Activated T-helper 17 cell treated with anti-CD3 and anti-CD28 coated beads, Interleukin-2, amount 50 U/mL, for 72 hours (primary cell): Measurements from ENCODE around the gene LRMDA. TPM values are rescaled to one million over a fixed set of nuclear protein-coding genes. Genes with fewer than 3 reads are reported as not detected.

Experiments used
- ATAC-seq: fragments of 150-1000 bp; cut with Tn5 transposase; replicated peaks from 2 replicates; pipeline ENCODE4 v1.10.0; 2021; ENCODE audit warnings: mild to moderate bottlenecking, moderate library complexity
- H3K27ac Mint-ChIP-seq: one replicate; pipeline ENCODE4 v1.8.0; 2022; ENCODE audit warnings: mixed read lengths
- H3K27me3 Mint-ChIP-seq: one replicate; pipeline ENCODE4 v1.8.0; 2022; ENCODE audit warnings: mixed read lengths
- H3K36me3 Mint-ChIP-seq: one replicate; pipeline ENCODE4 v1.8.0; 2022; ENCODE audit warnings: low read depth, mild to moderate bottlenecking, mixed read lengths
- H3K4me1 Mint-ChIP-seq: one replicate; pipeline ENCODE4 v1.8.0; 2022; ENCODE audit warnings: mixed read lengths
- H3K4me3 Mint-ChIP-seq: one replicate; pipeline ENCODE4 v1.8.0; 2022; ENCODE audit warnings: mild to moderate bottlenecking, mixed read lengths
- H3K9me3 Mint-ChIP-seq: one replicate; pipeline ENCODE4 v1.8.0; 2022; ENCODE audit warnings: mixed read lengths
- total RNA-seq, 2 donors: library from RNA; stranded (reverse); gene quantifications; one replicate each; pipeline ENCODE4 v1.2.3, GENCODE V29; 2022

LRMDA gene
- total RNA-seq, 2 donors from 2014 or later = not detected

DNA sequence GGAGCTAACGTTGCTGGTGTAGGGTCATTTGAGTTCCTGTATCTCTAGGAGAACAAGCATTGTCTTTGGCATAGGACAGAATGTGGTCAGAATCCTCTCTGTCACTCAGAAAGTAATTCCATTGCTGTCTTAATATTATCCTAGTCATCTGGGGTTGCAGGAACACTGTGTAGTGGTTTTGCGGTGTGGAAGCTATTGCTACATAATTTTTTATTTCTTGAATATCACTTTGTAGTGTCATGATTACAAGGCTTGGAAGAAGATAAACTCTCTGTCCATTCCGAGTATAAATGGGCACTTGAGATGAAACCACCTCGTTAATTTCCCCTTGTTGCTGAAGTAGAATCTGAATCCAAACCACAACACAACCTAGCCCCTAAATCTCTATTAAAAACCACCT, 919.2 kb downstream of the LRMDA start:
- ATAC-seq = no peak
- no peaks in the 10 kb centered on the region for H3K36me3 Mint-ChIP-seq
- no peak overlapping the region for H3K4me3 Mint-ChIP-seq
- H3K9me3 Mint-ChIP-seq = peaks cover 5% of the 10 kb centered on the region
- no peak overlapping the region for H3K27ac Mint-ChIP-seq
- no peaks in the 10 kb centered on the region for H3K27me3 Mint-ChIP-seq
- H3K4me1 Mint-ChIP-seq = no peaks in the 10 kb centered on the region

GRCh38 chr10:76352300-76352699, 920.9 kb downstream of the LRMDA start:
- ATAC-seq = no peak
- Mint-ChIP-seq H3K27ac (no peak overlapping the region), H3K4me1 (no peaks in the 10 kb centered on the region), H3K4me3 (no peak overlapping the region), H3K27me3 (no peaks in the 10 kb centered on the region), H3K36me3 (no peaks in the 10 kb centered on the region), H3K9me3 (peaks cover 5% of the 10 kb centered on the region)

DNA sequence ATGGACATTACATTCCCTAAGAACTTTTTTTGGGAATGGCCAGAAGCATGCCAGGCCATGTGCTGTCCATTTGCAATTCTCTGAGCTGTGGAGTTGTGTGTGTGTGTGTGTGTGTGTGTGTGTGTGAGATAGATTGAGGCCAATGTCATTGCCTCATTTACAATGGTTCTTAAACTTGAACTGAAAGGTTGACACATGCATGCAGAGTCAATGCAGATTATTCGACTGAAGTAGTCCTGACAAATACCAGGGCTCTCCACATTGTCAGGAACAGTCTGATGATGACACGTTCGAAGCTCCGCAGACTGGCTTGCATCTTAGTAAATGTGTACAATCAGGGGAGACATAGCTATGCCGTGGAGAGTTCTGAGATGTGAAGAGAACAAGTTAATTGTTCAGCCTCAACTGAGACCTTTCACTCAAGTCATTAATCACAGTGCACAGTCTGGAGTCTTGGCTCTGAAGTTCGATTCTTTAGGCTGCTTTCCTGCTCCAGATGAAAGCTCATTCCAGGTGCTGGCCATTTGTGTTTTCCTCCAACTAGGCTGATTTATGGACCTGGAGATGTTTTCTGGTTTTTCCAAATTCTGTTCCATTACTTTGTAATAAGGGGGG, 921.9 kb downstream of the LRMDA start:
- Mint-ChIP-seq H3K27ac (no peak overlapping the region), H3K4me3 (no peak overlapping the region), H3K36me3 (no peaks in the 10 kb centered on the region), H3K4me1 (no peaks in the 10 kb centered on the region), H3K27me3 (no peaks in the 10 kb centered on the region), H3K9me3 (peaks cover 5% of the 10 kb centered on the region)
- ATAC-seq = no peak

DNA sequence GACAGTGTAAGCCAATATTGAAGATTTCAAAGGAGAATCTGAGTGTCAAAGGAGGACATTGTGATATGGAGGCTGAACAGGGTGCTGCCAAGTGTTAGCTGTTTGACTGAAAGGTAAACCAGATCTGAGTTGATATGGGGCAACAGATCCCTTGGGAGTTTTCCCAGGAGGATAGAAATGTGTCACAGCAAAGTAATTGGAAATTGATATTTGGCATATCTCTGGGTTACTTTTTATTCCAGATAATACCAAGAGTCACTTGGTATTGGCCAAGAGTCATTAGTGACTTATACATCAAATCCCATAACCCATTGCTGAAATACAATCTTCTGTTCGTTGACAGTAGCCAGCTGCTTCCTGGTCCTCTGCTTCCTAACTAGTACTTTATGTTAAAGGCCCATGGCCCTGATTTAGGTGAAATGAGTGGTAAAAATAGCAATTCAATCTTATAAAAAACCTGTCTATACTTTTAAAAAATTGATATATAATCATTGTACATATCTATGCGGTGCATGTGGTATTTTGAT, 922.9 kb downstream of the LRMDA start:
- Mint-ChIP-seq H3K9me3 (no peaks in the 10 kb centered on the region), H3K36me3 (no peaks in the 10 kb centered on the region), H3K27me3 (no peaks in the 10 kb centered on the region), H3K4me3 (no peak overlapping the region), H3K27ac (no peak overlapping the region), H3K4me1 (no peaks in the 10 kb centered on the region)
- no peak for ATAC-seq

DNA sequence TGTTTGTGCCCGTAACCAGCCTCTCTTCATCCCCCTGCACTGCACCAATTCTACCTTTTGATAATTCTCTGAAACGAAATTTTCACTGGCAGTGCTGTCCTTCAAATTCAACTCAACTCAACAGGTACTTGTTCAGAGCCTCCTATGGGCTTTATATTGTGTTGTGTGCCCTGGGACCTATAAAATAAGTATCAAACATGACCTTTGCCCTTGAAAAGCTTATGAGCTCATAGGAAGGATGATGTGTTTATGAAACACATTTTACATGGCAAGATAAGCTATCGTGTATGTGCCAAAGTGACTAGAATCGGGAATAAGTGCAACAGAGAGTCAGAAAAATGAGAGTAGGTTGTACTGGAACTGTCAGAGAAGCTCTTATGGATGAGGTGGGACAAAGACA, 923.5 kb downstream of the LRMDA start:
- Mint-ChIP-seq H3K27ac (no peak overlapping the region), H3K4me1 (no peaks in the 10 kb centered on the region), H3K4me3 (no peak overlapping the region), H3K27me3 (no peaks in the 10 kb centered on the region), H3K36me3 (no peaks in the 10 kb centered on the region), H3K9me3 (no peaks in the 10 kb centered on the region)
- no peak for ATAC-seq

DNA sequence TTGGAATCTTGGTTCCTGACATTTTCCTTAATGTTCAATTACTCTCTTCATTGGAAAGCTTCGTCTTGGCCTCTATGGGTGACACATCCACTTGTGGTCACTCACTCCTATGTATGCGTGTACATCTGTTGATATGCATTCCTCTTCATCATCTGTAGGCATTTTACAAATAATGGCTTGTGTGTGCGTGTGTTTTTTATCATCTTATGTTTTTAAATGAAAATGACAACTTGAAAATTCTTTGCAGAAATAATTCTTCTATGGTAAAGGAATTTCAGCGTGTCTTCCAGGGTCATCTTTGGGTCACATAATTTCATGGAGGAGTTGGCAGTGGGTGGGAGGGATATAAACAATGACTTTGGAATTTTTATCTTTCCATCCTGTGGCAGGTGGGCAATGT, 925.1 kb downstream of the LRMDA start:
- H3K27ac Mint-ChIP-seq = no peak overlapping the region
- H3K4me3 Mint-ChIP-seq = no peak overlapping the region
- H3K27me3 Mint-ChIP-seq = no peaks in the 10 kb centered on the region
- no peaks in the 10 kb centered on the region for H3K4me1 Mint-ChIP-seq
- ATAC-seq = no peak
- H3K36me3 Mint-ChIP-seq = no peaks in the 10 kb centered on the region
- H3K9me3 Mint-ChIP-seq = no peaks in the 10 kb centered on the region

DNA sequence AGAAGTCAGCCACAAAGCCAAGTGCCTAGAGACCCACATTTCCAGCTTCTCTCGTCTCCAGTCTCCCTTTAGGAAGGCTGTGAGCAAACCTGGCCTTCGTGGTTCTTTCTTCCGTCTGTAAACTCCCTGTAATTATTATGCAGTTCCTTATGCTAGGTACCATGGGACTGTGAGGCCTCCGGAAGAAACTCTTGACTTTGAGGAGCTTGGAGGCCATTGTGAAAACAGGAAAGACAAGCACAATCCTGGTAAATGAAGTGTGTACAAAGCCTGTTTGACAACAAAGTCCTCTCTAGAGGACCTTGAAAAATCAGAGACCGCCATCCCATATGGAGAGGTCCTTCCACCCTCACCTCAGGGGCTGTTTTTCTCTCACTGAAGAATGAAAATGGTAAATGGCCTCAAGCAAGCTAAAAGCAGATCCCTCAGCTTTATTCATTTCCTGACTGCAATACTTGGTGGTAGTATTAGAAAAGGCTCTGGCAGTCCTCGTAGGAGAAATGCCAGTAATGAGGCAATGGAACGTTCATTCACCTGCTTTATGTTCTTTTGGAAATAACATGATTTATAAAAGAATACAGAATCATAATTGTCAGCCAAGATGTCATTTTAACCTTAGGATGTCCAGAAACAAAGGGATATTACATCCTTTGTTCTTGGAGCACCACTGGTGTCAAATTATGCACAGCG, 926.4 kb downstream of the LRMDA start:
- Mint-ChIP-seq H3K27ac (no peak overlapping the region), H3K4me3 (no peak overlapping the region), H3K4me1 (no peaks in the 10 kb centered on the region), H3K27me3 (no peaks in the 10 kb centered on the region), H3K9me3 (no peaks in the 10 kb centered on the region), H3K36me3 (no peaks in the 10 kb centered on the region)
- no peak for ATAC-seq

- no peaks in the 10 kb centered on the region for H3K27me3 Mint-ChIP-seq
- no peaks in the 10 kb centered on the region for H3K4me1 Mint-ChIP-seq
- ATAC-seq = no peak
- no peaks in the 10 kb centered on the region for H3K9me3 Mint-ChIP-seq
- no peak overlapping the region for H3K4me3 Mint-ChIP-seq
- no peak overlapping the region for H3K27ac Mint-ChIP-seq
- no peaks in the 10 kb centered on the region for H3K36me3 Mint-ChIP-seq
These were observed 927.4 kb downstream of the LRMDA start for GRCh38 chr10:76358743-76359395.

DNA sequence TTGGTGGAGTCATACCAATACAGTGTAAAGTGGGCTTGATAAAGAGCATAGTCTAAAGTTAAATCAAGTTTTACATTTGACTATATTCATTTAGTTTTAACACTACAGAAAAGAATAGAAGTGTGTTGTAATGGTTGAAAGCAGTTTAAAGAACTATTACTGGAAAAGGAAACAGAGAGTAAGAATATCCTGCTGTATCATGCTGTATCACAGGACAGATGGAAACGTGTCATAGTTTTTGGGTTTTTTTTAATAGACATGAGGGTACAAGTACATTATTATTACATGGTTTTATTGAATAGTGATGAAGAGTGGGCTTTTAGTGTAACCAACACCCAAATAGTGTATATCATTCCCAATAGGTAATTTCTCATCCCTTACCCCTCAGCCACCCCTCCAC, 944.3 kb downstream of the LRMDA start:
- H3K9me3 Mint-ChIP-seq = peaks cover 5% of the 10 kb centered on the region
- no peak overlapping the region for H3K4me3 Mint-ChIP-seq
- no peaks in the 10 kb centered on the region for H3K4me1 Mint-ChIP-seq
- H3K27me3 Mint-ChIP-seq = no peaks in the 10 kb centered on the region
- no peak overlapping the region for H3K27ac Mint-ChIP-seq
- ATAC-seq = no peak
- H3K36me3 Mint-ChIP-seq = no peaks in the 10 kb centered on the region

- no peak overlapping the region for H3K4me3 Mint-ChIP-seq
- no peak for ATAC-seq
- H3K9me3 Mint-ChIP-seq = peaks cover 18% of the 10 kb centered on the region
- H3K36me3 Mint-ChIP-seq = no peaks in the 10 kb centered on the region
- H3K27me3 Mint-ChIP-seq = no peaks in the 10 kb centered on the region
- no peak overlapping the region for H3K27ac Mint-ChIP-seq
- H3K4me1 Mint-ChIP-seq = no peaks in the 10 kb centered on the region
These were observed 951.0 kb downstream of the LRMDA start for GRCh38 chr10:76382381-76382851.

- ATAC-seq = no peak
- Mint-ChIP-seq H3K27me3 (no peaks in the 10 kb centered on the region), H3K4me3 (no peak overlapping the region), H3K9me3 (peaks cover 13% of the 10 kb centered on the region), H3K27ac (no peak overlapping the region), H3K36me3 (no peaks in the 10 kb centered on the region), H3K4me1 (no peaks in the 10 kb centered on the region)
These were observed 957.0 kb downstream of the LRMDA start for GRCh38 chr10:76388321-76389023.

DNA sequence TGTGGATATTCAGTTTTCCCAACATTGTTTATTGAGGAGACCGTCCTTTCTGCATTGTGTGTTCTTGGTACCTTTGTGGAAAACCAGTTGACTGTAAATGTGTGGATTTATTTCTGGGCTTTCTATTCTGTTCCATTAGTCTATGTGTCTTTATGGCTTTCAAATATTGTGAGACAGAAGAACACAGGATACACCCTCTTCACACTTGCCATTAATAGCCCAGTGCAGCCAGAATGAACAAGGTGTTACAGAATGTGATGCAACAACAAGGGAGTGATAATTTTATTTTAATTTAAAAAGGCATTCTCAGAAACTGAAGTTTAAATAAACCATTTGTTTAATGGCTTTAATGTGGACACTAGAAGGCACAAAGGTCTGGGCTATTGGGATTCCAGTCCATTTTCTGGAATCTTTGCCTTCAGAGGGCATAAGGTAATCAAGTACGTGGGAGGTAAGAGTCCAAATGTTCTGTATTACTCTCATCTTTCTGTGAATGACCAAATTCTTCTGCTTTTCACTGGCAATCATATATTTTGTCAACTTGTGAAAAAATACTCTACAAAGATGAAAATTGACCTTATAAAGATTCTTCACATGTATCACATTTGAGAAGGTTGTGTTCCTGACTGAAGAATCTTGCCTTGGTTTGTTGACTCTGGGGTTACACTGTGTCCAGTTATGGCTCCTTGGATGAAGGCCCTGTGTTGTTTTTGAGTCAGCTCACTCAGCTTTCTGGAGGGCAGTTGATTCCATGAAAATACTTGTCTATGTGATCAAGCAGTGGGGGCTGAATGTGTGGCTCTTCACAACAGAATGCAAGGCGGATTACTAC, 962.7 kb downstream of the LRMDA start:
- Mint-ChIP-seq H3K36me3 (no peaks in the 10 kb centered on the region), H3K4me1 (no peaks in the 10 kb centered on the region), H3K4me3 (no peak overlapping the region), H3K9me3 (peaks cover 9% of the 10 kb centered on the region), H3K27me3 (no peaks in the 10 kb centered on the region), H3K27ac (no peak overlapping the region)
- no peak for ATAC-seq

GRCh38 chr10:76394707-76395042, 963.3 kb downstream of the LRMDA start:
- Mint-ChIP-seq H3K4me1 (no peaks in the 10 kb centered on the region), H3K27me3 (no peaks in the 10 kb centered on the region), H3K9me3 (peaks cover 9% of the 10 kb centered on the region), H3K27ac (no peak overlapping the region), H3K36me3 (no peaks in the 10 kb centered on the region), H3K4me3 (no peak overlapping the region)
- ATAC-seq = no peak

GRCh38 chr10:76395251-76395650, 963.8 kb downstream of the LRMDA start:
- Mint-ChIP-seq H3K9me3 (peaks cover 9% of the 10 kb centered on the region), H3K36me3 (no peaks in the 10 kb centered on the region), H3K27ac (no peak overlapping the region), H3K4me3 (no peak overlapping the region), H3K4me1 (no peaks in the 10 kb centered on the region), H3K27me3 (no peaks in the 10 kb centered on the region)
- ATAC-seq = no peak
